ENCODE data around the gene PPM1L. TPM values are rescaled to one million over a fixed set of nuclear protein-coding genes. Genes with fewer than 3 reads are reported as not detected.

PPM1L gene
- polyA plus RNA-seq, 3 donors: 5.5 to 9.9 (median 7.8) TPM

- no peaks in the 10 kb centered on the region for H3K36me3 ChIP-seq (replicated peaks in 1 of 2; ENCODE audit: control insufficient read depth in 1 of 2, insufficient read depth in 2 of 2, low read length in 2 of 2)
- intact Hi-C loops (cut with micrococcal nuclease): no loop called here
- no peak overlapping the region for H3K4me2 ChIP-seq (replicated peaks; ENCODE audit: extremely low read depth, low read length, poor library complexity, severe bottlenecking)
- no peak for DNase-seq
- no peak overlapping the region for H2AFZ ChIP-seq (ENCODE audit: insufficient read depth, low read depth, low read length, poor library complexity, severe bottlenecking)
- no peaks in the 10 kb centered on the region for H3K27me3 Mint-ChIP-seq (ENCODE audit: low read depth in 3 of 3)
- H4K20me1 ChIP-seq (ENCODE audit: insufficient read depth, low read length): no peaks in the 10 kb centered on the region
- H3K4me3 Mint-ChIP-seq: no peak overlapping the region
- no peak overlapping the region for H3K4me3 ChIP-seq (replicated peaks in 1 of 3; ENCODE audit: low read depth in 2 of 3, low read length in 3 of 3)
- H3K4me1 Mint-ChIP-seq: no peaks in the 10 kb centered on the region
- no peaks in the 10 kb centered on the region for H3K27me3 ChIP-seq (ENCODE audit: control insufficient read depth in 2 of 2, insufficient read depth in 2 of 2, low read length in 2 of 2)
- no peaks in the 10 kb centered on the region for H3K4me1 ChIP-seq (ENCODE audit: control insufficient read depth in 1 of 2, insufficient read depth in 2 of 2, low read length in 2 of 2)
- H3K79me2 ChIP-seq (ENCODE audit: insufficient read depth, low read length): no peaks in the 10 kb centered on the region
- no peak overlapping the region for H3K9ac ChIP-seq (ENCODE audit: insufficient read depth, low read length, poor library complexity, severe bottlenecking)
- no peaks in the 10 kb centered on the region for H3K36me3 Mint-ChIP-seq
- H3K27ac ChIP-seq (ENCODE audit: low read depth in 1 of 2, low read length in 2 of 2): no peak overlapping the region
- WGBS (ENCODE audit: insufficient coverage): 73% methylated on average over 3 of the region's 3 CpGs
- no peak for TF ChIP-seq CTCF (IDR thresholded peaks at IDR 0.05)
- no peaks in the 10 kb centered on the region for H3K9me3 ChIP-seq (replicated peaks in 1 of 2; ENCODE audit: control insufficient read depth in 1 of 2, insufficient read depth in 1 of 2, low read length in 2 of 2)
- H3K9me3 Mint-ChIP-seq: no peaks in the 10 kb centered on the region
- H3K27ac Mint-ChIP-seq: no peak overlapping the region
These were observed 192.2 kb downstream of the PPM1L start for GRCh38 chr3:160948273-160948672.

- H3K27ac Mint-ChIP-seq: no peak overlapping the region
- H3K9me3 ChIP-seq (replicated peaks in 1 of 2; ENCODE audit: control insufficient read depth in 1 of 2, insufficient read depth in 1 of 2, low read length in 2 of 2): no peaks in the 10 kb centered on the region
- no peaks in the 10 kb centered on the region for H3K4me1 Mint-ChIP-seq
- H3K36me3 ChIP-seq (replicated peaks in 1 of 2; ENCODE audit: control insufficient read depth in 1 of 2, insufficient read depth in 2 of 2, low read length in 2 of 2): no peaks in the 10 kb centered on the region
- H3K4me2 ChIP-seq (replicated peaks; ENCODE audit: extremely low read depth, low read length, poor library complexity, severe bottlenecking): no peak overlapping the region
- no peaks in the 10 kb centered on the region for H4K20me1 ChIP-seq (ENCODE audit: insufficient read depth, low read length)
- no peak for DNase-seq
- 71% methylated on average over 1 of the region's 4 CpGs for WGBS (ENCODE audit: insufficient coverage)
- no peaks in the 10 kb centered on the region for H3K27me3 Mint-ChIP-seq (ENCODE audit: low read depth in 3 of 3)
- no peaks in the 10 kb centered on the region for H3K4me1 ChIP-seq (ENCODE audit: control insufficient read depth in 1 of 2, insufficient read depth in 2 of 2, low read length in 2 of 2)
- no peak overlapping the region for H3K4me3 Mint-ChIP-seq
- H3K79me2 ChIP-seq (ENCODE audit: insufficient read depth, low read length): no peaks in the 10 kb centered on the region
- H3K9ac ChIP-seq (ENCODE audit: insufficient read depth, low read length, poor library complexity, severe bottlenecking): no peak overlapping the region
- intact Hi-C loops (cut with micrococcal nuclease): no loop called here
- TF ChIP-seq CTCF (IDR thresholded peaks at IDR 0.05): no peak
- no peaks in the 10 kb centered on the region for H3K27me3 ChIP-seq (ENCODE audit: control insufficient read depth in 2 of 2, insufficient read depth in 2 of 2, low read length in 2 of 2)
- H3K4me3 ChIP-seq (replicated peaks in 1 of 3; ENCODE audit: low read depth in 2 of 3, low read length in 3 of 3): no peak overlapping the region
- H3K9me3 Mint-ChIP-seq: no peaks in the 10 kb centered on the region
- no peak overlapping the region for H3K27ac ChIP-seq (ENCODE audit: low read depth in 1 of 2, low read length in 2 of 2)
- no peaks in the 10 kb centered on the region for H3K36me3 Mint-ChIP-seq
- no peak overlapping the region for H2AFZ ChIP-seq (ENCODE audit: insufficient read depth, low read depth, low read length, poor library complexity, severe bottlenecking)
These were observed 193.4 kb downstream of the PPM1L start for GRCh38 chr3:160949460-160949859.
